Measurements from ENCODE around the gene SUFU.

SUFU gene

DNA sequence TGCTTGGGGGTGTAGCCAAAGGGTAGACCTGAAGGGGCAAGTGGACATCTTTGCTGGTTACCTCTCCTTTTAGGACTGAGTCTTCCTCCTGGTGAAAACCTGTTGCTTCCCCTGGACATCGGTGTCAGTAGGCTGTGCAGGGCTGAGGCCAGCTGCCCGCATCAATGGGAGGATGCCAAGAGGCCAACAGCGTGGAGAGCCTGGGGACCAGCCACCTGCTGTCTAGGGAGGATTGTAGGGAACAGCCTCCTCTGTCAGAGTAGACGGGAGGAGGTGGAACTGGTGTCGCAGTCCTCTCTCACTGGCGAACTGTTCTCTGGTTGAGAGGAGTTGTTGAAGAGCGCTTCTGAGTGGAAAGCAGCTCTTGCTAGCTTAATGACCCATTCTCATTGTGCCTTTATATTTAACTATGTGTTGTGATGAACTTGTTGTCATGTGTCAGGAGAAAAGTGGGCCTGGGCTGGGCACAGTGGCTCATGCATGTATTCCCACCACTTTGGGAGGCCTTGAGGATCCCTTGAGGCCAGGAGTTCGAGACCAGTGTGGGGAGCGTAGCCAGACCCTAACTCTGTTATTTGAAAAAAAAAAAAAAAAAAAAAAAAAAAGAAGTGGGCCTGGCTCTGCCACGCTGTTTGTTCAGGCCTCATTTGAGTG, 1.8 kb downstream of the SUFU start:
- H3K27me3 ChIP-seq = no peaks in the 10 kb centered on the region
- TF ChIP-seq, protein P1, sequence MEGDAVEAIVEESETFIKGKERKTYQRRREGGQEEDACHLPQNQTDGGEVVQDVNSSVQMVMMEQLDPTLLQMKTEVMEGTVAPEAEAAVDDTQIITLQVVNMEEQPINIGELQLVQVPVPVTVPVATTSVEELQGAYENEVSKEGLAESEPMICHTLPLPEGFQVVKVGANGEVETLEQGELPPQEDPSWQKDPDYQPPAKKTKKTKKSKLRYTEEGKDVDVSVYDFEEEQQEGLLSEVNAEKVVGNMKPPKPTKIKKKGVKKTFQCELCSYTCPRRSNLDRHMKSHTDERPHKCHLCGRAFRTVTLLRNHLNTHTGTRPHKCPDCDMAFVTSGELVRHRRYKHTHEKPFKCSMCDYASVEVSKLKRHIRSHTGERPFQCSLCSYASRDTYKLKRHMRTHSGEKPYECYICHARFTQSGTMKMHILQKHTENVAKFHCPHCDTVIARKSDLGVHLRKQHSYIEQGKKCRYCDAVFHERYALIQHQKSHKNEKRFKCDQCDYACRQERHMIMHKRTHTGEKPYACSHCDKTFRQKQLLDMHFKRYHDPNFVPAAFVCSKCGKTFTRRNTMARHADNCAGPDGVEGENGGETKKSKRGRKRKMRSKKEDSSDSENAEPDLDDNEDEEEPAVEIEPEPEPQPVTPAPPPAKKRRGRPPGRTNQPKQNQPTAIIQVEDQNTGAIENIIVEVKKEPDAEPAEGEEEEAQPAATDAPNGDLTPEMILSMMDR (IDR thresholded peaks at IDR 0.05; ENCODE audit: low read depth, low read length) = no peak
- H3K4me3 ChIP-seq (ENCODE audit: low read depth, low read length) = peak overlapping the region; percentile 90; the same call in 1 of the 2 replicates
- no peak for DNase-seq
- H3K36me3 ChIP-seq = peaks cover 10% of the 10 kb centered on the region
- no peaks in the 10 kb centered on the region for H3K9me3 ChIP-seq
- no peaks in the 10 kb centered on the region for H3K4me1 ChIP-seq

- Histone ChIP-seq H3K4me3 (ENCODE audit: low read depth, low read length) (no peak overlapping the region), H3K36me3 (peaks cover 19% of the 10 kb centered on the region), H3K9me3 (no peaks in the 10 kb centered on the region), H3K27me3 (no peaks in the 10 kb centered on the region), H3K4me1 (no peaks in the 10 kb centered on the region)
- DNase-seq = no peak
- TF ChIP-seq, protein P1 (IDR thresholded peaks at IDR 0.05; ENCODE audit: low read depth, low read length) = no peak
Measured at GRCh38 chr10:102507521-102507920, 3.7 kb downstream of the SUFU start.

DNA sequence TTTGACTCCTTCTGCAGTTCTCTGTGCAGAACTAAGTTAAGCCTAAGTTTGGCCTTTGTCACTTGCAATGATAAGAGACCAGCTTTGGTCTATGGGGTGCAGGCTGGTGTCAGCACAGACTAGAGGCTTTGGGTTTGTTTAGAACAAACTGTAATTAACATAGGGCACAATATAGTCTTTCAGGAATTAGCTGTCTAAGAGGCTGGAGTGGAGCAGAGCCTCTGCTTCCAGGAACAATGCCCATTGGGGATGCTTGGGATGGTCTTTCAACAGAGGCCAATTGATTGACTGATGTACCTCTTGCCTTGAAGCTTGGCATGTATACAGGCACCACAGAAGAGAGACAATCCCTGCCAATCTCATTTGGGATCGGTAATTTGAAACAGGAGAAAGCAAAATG, 4.7 kb downstream of the SUFU start:
- no peak for DNase-seq
- TF ChIP-seq, protein P1 (IDR thresholded peaks at IDR 0.05; ENCODE audit: low read depth, low read length) = no peak
- Histone ChIP-seq H3K4me3 (ENCODE audit: low read depth, low read length) (no peak overlapping the region), H3K9me3 (no peaks in the 10 kb centered on the region), H3K27me3 (no peaks in the 10 kb centered on the region), H3K4me1 (no peaks in the 10 kb centered on the region), H3K36me3 (peaks cover 20% of the 10 kb centered on the region)

GRCh38 chr10:102509387-102509786, 5.6 kb downstream of the SUFU start:
- no peak for DNase-seq
- no peaks in the 10 kb centered on the region for H3K27me3 ChIP-seq
- H3K9me3 ChIP-seq = no peaks in the 10 kb centered on the region
- H3K4me1 ChIP-seq = no peaks in the 10 kb centered on the region
- TF ChIP-seq, protein P1 (IDR thresholded peaks at IDR 0.05; ENCODE audit: low read depth, low read length) = no peak
- H3K36me3 ChIP-seq = peaks cover 20% of the 10 kb centered on the region
- no peak overlapping the region for H3K4me3 ChIP-seq (ENCODE audit: low read depth, low read length)

GRCh38 chr10:102511583-102512274, 8.0 kb downstream of the SUFU start:
- TF ChIP-seq, protein P1 (IDR thresholded peaks at IDR 0.05; ENCODE audit: low read depth, low read length) = no peak
- DNase-seq = no peak
- H3K4me1 ChIP-seq = no peaks in the 10 kb centered on the region
- H3K9me3 ChIP-seq = no peaks in the 10 kb centered on the region; the same call in 1 of the 2 replicates
- H3K36me3 ChIP-seq = peaks cover 20% of the 10 kb centered on the region
- no peaks in the 10 kb centered on the region for H3K27me3 ChIP-seq
- H3K4me3 ChIP-seq (ENCODE audit: low read depth, low read length) = no peak overlapping the region

Measured in BE2C (cell line).